Keratinocyte (primary cell): ENCODE measurements around the gene EN2. TPM values are rescaled to one million over a fixed set of nuclear protein-coding genes. Genes with fewer than 3 reads are reported as not detected.

ENCODE experiments used
- DNase-seq: peaks from one replicate; pipeline ENCODE4 v3.0.0-alpha.2; 2011; ENCODE audit warnings: low read depth, missing footprints, low spot score
- FAIRE-seq: peaks from 2 replicates; lab custom pipeline; 2011; peaks lifted over from hg19 to GRCh38; lab: Jason Lieb, UNC
- H2AFZ ChIP-seq: 2 replicates; pipeline ENCODE4 v1.6.0; 2012; ENCODE audit warnings: low read length, control low read depth, inconsistent platforms; ENCODE audit not compliant: control insufficient read depth
- H3K27ac ChIP-seq: 2 replicates; pipeline ENCODE4 v1.5.1; 2011; ENCODE audit warnings: low read length; ENCODE audit not compliant: control insufficient read depth, insufficient read depth
- H3K27me3 ChIP-seq: 3 replicates; pipeline ENCODE4 v1.6.0; 2011; ENCODE audit warnings: low read length; ENCODE audit not compliant: control insufficient read depth, insufficient read depth; ENCODE audit errors: extremely low read depth
- H3K36me3 ChIP-seq, 2 experiments: 2 replicates in 1 of 2; 3 replicates in 1 of 2; pipeline ENCODE4 v1.5.1; 2011; ENCODE audit warnings: low read length in 2 of 2, mild to moderate bottlenecking in 1 of 2; ENCODE audit not compliant: control insufficient read depth in 2 of 2, insufficient read depth in 2 of 2; ENCODE audit errors: extremely low read depth in 1 of 2
- H3K4me1 ChIP-seq: 3 replicates; pipeline ENCODE4 v1.5.1; 2011; ENCODE audit warnings: low read length; ENCODE audit not compliant: control insufficient read depth, insufficient read depth; ENCODE audit errors: extremely low read depth
- H3K4me2 ChIP-seq: 3 replicates; pipeline ENCODE4 v1.6.0; 2011; ENCODE audit warnings: low read depth, low read length; ENCODE audit not compliant: control insufficient read depth, insufficient read depth; ENCODE audit errors: extremely low read depth
- H3K4me3 ChIP-seq, 3 experiments: fragments of 200-600 bp in 1 of 3; sonication (generic) in 1 of 3; 2 replicates in 2 of 3; 3 replicates in 1 of 3; pipeline ENCODE4 v1.5.1; 2011 to 2016; ENCODE audit warnings: low read length in 3 of 3, mild to moderate bottlenecking in 3 of 3, control low read depth in 2 of 3, inconsistent platforms in 1 of 3, low read depth in 1 of 3, mixed read lengths in 1 of 3, mixed run types in 1 of 3, moderate library complexity in 1 of 3; ENCODE audit not compliant: control insufficient read depth in 2 of 3, insufficient read depth in 2 of 3; ENCODE audit errors: extremely low read depth in 1 of 3
- H3K79me2 ChIP-seq: 2 replicates; pipeline ENCODE4 v1.6.0; 2012; ENCODE audit warnings: low read length; ENCODE audit not compliant: control insufficient read depth, insufficient read depth
- H3K9ac ChIP-seq: 3 replicates; pipeline ENCODE4 v1.6.0; 2011; ENCODE audit warnings: low read length; ENCODE audit not compliant: control insufficient read depth, insufficient read depth; ENCODE audit errors: extremely low read depth
- H3K9me1 ChIP-seq: 3 replicates; pipeline ENCODE4 v1.6.0; 2011; ENCODE audit warnings: low read length; ENCODE audit not compliant: control insufficient read depth, insufficient read depth; ENCODE audit errors: extremely low read depth
- H3K9me3 ChIP-seq: 2 replicates; pipeline ENCODE4 v1.5.1; 2012; ENCODE audit warnings: low read depth, low read length; ENCODE audit not compliant: control insufficient read depth
- H4K20me1 ChIP-seq: 3 replicates; pipeline ENCODE4 v1.6.0; 2011; ENCODE audit warnings: low read length; ENCODE audit not compliant: control insufficient read depth, insufficient read depth; ENCODE audit errors: extremely low read depth
- CTCF ChIP-seq, 3 experiments: IDR thresholded peaks in 1 of 3; conservative IDR thresholded peaks in 1 of 3; optimal IDR thresholded peaks in 1 of 3; 2 replicates in 2 of 3; 3 replicates in 1 of 3; pipeline versions ENCODE3 to v1.5.1; 2011; ENCODE audit warnings: low read length in 3 of 3, mild to moderate bottlenecking in 3 of 3, moderate library complexity in 2 of 3, control low read depth in 1 of 3, inconsistent platforms in 1 of 3; ENCODE audit not compliant: insufficient read depth in 2 of 3; ENCODE audit errors: extremely low read depth in 1 of 3
- EZH2 ChIP-seq: IDR thresholded peaks from one replicate; pipeline ENCODE4 v1.6.1; 2012; ENCODE audit warnings: inconsistent platforms, mild to moderate bottlenecking, low read length, moderate library complexity
- dilution Hi-C: fragments of 300-500 bp; cut with MboI; formaldehyde crosslinking; loops from one replicate; pipeline ENCODE4 v1.7.0; 2020; ENCODE audit warnings: low sequenced_read_pairs; ENCODE audit not compliant: extremely low pct_ligation_motif_present
- polyA plus RNA-seq, 5 experiments: library from polyadenylated mRNA; depleted of rRNA in 3 of 5; stranded (reverse) in 3 of 5; stranded (forward) in 1 of 5; unstranded in 1 of 5; fragments of >200 nt; gene quantifications; 1 replicate in 1 of 5; 2 replicates in 3 of 5; 3 replicates in 1 of 5; pipeline versions ENCODE4 v1.2.1 to v1.2.3, GENCODE V29; 2011 to 2012; ENCODE audit warnings: missing spikeins in 2 of 5, low read depth in 1 of 5, low replicate concordance in 1 of 5

The EN2 gene
- polyA plus RNA-seq, 1 donor (not counting 4 experiments of a cell fraction or from before 2014, with no cell fraction given), result 0.05 TPM

- dilution Hi-C loops, result no loop called here
- no peak overlapping the region for H3K27ac ChIP-seq
- FAIRE-seq (no peak), DNase-seq (no peak)
- peaks cover 12% of the 10 kb centered on the region for H3K27me3 ChIP-seq
- H4K20me1 ChIP-seq, result no peaks in the 10 kb centered on the region
- no peak overlapping the region for H3K9ac ChIP-seq
- no peaks in the 10 kb centered on the region for H3K9me1 ChIP-seq
- no peaks in the 10 kb centered on the region for H3K9me3 ChIP-seq
- no peaks in the 10 kb centered on the region for H3K79me2 ChIP-seq
- H3K4me2 ChIP-seq, result no peak overlapping the region
- no peaks in the 10 kb centered on the region for H3K36me3 ChIP-seq
- H2AFZ ChIP-seq, result no peak overlapping the region
- TF ChIP-seq EZH2 (no peak), CTCF (optimal IDR thresholded peaks at IDR 0.05 in 1 of 3, IDR thresholded peaks at IDR 0.05 in 1 of 3, conservative IDR thresholded peaks at IDR 0.05 in 1 of 3; ENCODE audit: extremely low read depth in 1 of 3, insufficient read depth in 2 of 3, low read length in 3 of 3) (no peak)
- H3K4me1 ChIP-seq, result no peaks in the 10 kb centered on the region
- H3K4me3 ChIP-seq, result no peak overlapping the region
These were observed 33.5 kb upstream of the EN2 start for GRCh38 chr7:155424301-155425010.

- no peaks in the 10 kb centered on the region for H3K36me3 ChIP-seq
- no peaks in the 10 kb centered on the region for H3K4me1 ChIP-seq
- H3K9me3 ChIP-seq, result no peaks in the 10 kb centered on the region
- H4K20me1 ChIP-seq, result no peaks in the 10 kb centered on the region
- H3K4me2 ChIP-seq, result no peak overlapping the region
- peaks cover 17% of the 10 kb centered on the region for H3K27me3 ChIP-seq
- H3K4me3 ChIP-seq, result no peak overlapping the region
- no peak overlapping the region for H3K27ac ChIP-seq
- H3K9me1 ChIP-seq, result no peaks in the 10 kb centered on the region
- DNase-seq (no peak), FAIRE-seq (no peak)
- TF ChIP-seq EZH2 (no peak), CTCF (optimal IDR thresholded peaks at IDR 0.05 in 1 of 3, IDR thresholded peaks at IDR 0.05 in 1 of 3, conservative IDR thresholded peaks at IDR 0.05 in 1 of 3; ENCODE audit: extremely low read depth in 1 of 3, insufficient read depth in 2 of 3, low read length in 3 of 3) (no peak)
- no peaks in the 10 kb centered on the region for H3K79me2 ChIP-seq
- no peak overlapping the region for H2AFZ ChIP-seq
- H3K9ac ChIP-seq, result no peak overlapping the region
- dilution Hi-C loops, result no loop called here
These were observed 33.0 kb upstream of the EN2 start for GRCh38 chr7:155425011-155425340.
